Measurements from ENCODE around the gene LRRK1.

The LRRK1 gene

DNA sequence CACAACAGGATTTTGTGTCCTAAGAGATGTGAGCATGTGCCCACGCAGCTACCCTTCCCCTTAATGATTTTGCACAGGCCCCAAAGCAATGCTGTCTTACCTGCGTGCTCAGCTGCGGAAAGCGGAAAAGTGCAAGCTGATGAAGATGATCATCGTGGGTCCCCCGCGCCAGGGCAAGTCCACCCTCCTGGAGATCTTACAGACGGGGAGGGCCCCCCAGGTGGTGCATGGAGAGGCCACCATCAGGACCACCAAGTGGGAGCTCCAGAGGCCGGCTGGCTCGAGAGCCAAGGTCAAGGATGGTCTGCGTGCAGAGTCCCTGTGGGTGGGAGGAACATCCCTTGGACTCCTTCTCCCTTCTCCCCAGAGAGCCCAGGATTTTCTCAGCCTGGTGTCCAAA, 103.1 kb downstream of the LRRK1 start:
- Histone ChIP-seq H3K79me1 (ENCODE audit: low read length) (no peaks in the 10 kb centered on the region), H2AK5ac (ENCODE audit: low read length) (no peak overlapping the region), H2AFZ (ENCODE audit: insufficient read depth, low read length, poor library complexity) (no peak overlapping the region), H4K91ac (ENCODE audit: low read depth, low read length) (no peak overlapping the region), H3K14ac (ENCODE audit: low read length) (no peak overlapping the region), H3K18ac (ENCODE audit: low read length) (no peak overlapping the region), H3K79me2 (ENCODE audit: control insufficient read depth, insufficient read depth, low read length, poor library complexity) (no peaks in the 10 kb centered on the region), H2BK12ac (ENCODE audit: low read length) (no peak overlapping the region), H3K9ac (ENCODE audit: low read length) (no peak overlapping the region), H3K4me1 (ENCODE audit: control insufficient read depth in 1 of 2, insufficient read depth in 2 of 2, low read length in 2 of 2) (no peaks in the 10 kb centered on the region), H4K12ac (ENCODE audit: low read depth, low read length) (no peak overlapping the region), H3K27ac (ENCODE audit: low read depth, low read length) (no peak overlapping the region), H3K4me2 (ENCODE audit: low read length) (no peak overlapping the region), H3K9me3 (ENCODE audit: insufficient read depth, low read depth, low read length) (no peaks in the 10 kb centered on the region), H3K4ac (ENCODE audit: low read depth, low read length) (no peak overlapping the region), H4K8ac (ENCODE audit: low read depth, low read length) (no peak overlapping the region), H2BK120ac (ENCODE audit: insufficient read depth, low read length, poor library complexity) (no peak overlapping the region), H3K23ac (ENCODE audit: low read length) (no peak overlapping the region), H3K27me3 (ENCODE audit: insufficient read depth, low read length) (no peaks in the 10 kb centered on the region), H2BK5ac (ENCODE audit: low read depth, low read length, poor library complexity) (no peak overlapping the region), H3K36me3 (ENCODE audit: control insufficient read depth in 1 of 2, insufficient read depth in 2 of 2, low read length in 2 of 2) (no peaks in the 10 kb centered on the region), H3K4me3 (ENCODE audit: low read depth, low read length) (no peak overlapping the region)
- WGBS (ENCODE audit: extremely low coverage, insufficient coverage, insufficient read length) = no CpG with 5 or more reads among the region's 11 CpGs
- no peak for DNase-seq

DNA sequence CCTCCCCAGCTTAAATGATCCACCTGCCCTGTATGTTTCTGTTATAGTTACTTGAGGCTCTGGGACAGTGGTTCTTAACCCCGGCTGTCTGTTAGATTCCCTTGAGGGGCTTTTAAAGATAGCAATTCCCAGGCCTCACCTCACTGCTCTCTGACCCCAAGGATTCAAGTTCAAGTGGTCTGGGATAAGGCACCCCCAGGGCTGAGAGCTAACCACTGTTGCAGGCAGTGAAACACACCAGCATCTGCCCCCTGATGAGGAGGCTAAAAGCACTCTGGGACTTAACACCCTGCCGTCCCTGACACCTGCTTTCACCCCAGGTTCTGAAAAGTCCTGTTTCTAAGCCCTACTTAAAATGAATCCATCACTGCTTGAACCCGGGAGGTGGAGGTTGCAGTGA, 103.7 kb downstream of the LRRK1 start:
- Histone ChIP-seq H4K12ac (ENCODE audit: low read depth, low read length) (no peak overlapping the region), H2BK5ac (ENCODE audit: low read depth, low read length, poor library complexity) (no peak overlapping the region), H3K23ac (ENCODE audit: low read length) (no peak overlapping the region), H3K27me3 (ENCODE audit: insufficient read depth, low read length) (no peaks in the 10 kb centered on the region), H3K14ac (ENCODE audit: low read length) (no peak overlapping the region), H3K4ac (ENCODE audit: low read depth, low read length) (no peak overlapping the region), H2BK12ac (ENCODE audit: low read length) (no peak overlapping the region), H3K9ac (ENCODE audit: low read length) (no peak overlapping the region), H3K4me1 (ENCODE audit: control insufficient read depth in 1 of 2, insufficient read depth in 2 of 2, low read length in 2 of 2) (no peaks in the 10 kb centered on the region), H3K79me1 (ENCODE audit: low read length) (no peaks in the 10 kb centered on the region), H3K9me3 (ENCODE audit: insufficient read depth, low read depth, low read length) (no peaks in the 10 kb centered on the region), H3K79me2 (ENCODE audit: control insufficient read depth, insufficient read depth, low read length, poor library complexity) (no peaks in the 10 kb centered on the region), H2AK5ac (ENCODE audit: low read length) (no peak overlapping the region), H3K4me2 (ENCODE audit: low read length) (no peak overlapping the region), H3K36me3 (ENCODE audit: control insufficient read depth in 1 of 2, insufficient read depth in 2 of 2, low read length in 2 of 2) (no peaks in the 10 kb centered on the region), H3K18ac (ENCODE audit: low read length) (no peak overlapping the region), H4K91ac (ENCODE audit: low read depth, low read length) (no peak overlapping the region), H3K27ac (ENCODE audit: low read depth, low read length) (no peak overlapping the region), H4K8ac (ENCODE audit: low read depth, low read length) (no peak overlapping the region), H2AFZ (ENCODE audit: insufficient read depth, low read length, poor library complexity) (no peak overlapping the region), H2BK120ac (ENCODE audit: insufficient read depth, low read length, poor library complexity) (no peak overlapping the region), H3K4me3 (ENCODE audit: low read depth, low read length) (no peak overlapping the region)
- no peak for DNase-seq
- WGBS (ENCODE audit: extremely low coverage, insufficient coverage, insufficient read length) = no CpG with 5 or more reads among the region's 3 CpGs

DNA sequence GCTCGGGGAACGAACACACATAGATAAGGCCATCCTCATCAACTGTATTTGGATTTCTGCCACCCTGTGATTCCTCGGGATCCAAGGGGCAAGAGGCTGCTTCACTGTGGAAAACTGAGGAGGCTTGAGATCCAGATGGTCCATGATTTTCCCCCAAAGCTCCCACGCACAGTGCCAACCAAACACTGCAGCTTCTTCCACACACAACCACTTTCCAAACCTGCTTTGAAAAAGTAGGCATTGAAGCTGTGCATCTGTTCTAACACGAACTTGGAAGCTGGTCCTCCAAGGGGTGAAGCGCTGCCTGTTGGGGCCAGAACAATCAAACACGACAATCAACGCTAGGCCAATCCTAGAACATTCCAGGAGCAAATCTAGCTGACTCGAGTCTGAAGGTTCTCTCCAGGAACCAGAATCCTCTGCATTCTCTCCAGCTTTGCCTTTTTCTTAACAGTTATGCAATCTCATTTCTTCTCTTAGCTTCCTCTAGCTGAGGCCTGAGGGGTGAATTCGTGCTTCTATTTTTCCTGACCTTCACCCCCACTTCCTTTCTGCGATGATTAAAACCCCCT, 104.4 kb downstream of the LRRK1 start:
- no peak overlapping the region for H3K27ac ChIP-seq (ENCODE audit: low read depth, low read length)
- WGBS (ENCODE audit: extremely low coverage, insufficient coverage, insufficient read length) = no CpG with 5 or more reads among the region's 11 CpGs
- H3K36me3 ChIP-seq (ENCODE audit: control insufficient read depth in 1 of 2, insufficient read depth in 2 of 2, low read length in 2 of 2) = no peaks in the 10 kb centered on the region
- H3K79me1 ChIP-seq (ENCODE audit: low read length) = no peaks in the 10 kb centered on the region
- no peaks in the 10 kb centered on the region for H3K79me2 ChIP-seq (ENCODE audit: control insufficient read depth, insufficient read depth, low read length, poor library complexity)
- no peaks in the 10 kb centered on the region for H3K4me1 ChIP-seq (ENCODE audit: control insufficient read depth in 1 of 2, insufficient read depth in 2 of 2, low read length in 2 of 2)
- H4K8ac ChIP-seq (ENCODE audit: low read depth, low read length) = no peak overlapping the region
- no peaks in the 10 kb centered on the region for H3K9me3 ChIP-seq (ENCODE audit: insufficient read depth, low read depth, low read length)
- no peak overlapping the region for H2AK5ac ChIP-seq (ENCODE audit: low read length)
- no peak overlapping the region for H3K23ac ChIP-seq (ENCODE audit: low read length)
- no peak overlapping the region for H3K4ac ChIP-seq (ENCODE audit: low read depth, low read length)
- H3K4me3 ChIP-seq (ENCODE audit: low read depth, low read length) = no peak overlapping the region
- no peak overlapping the region for H3K4me2 ChIP-seq (ENCODE audit: low read length)
- no peak overlapping the region for H3K9ac ChIP-seq (ENCODE audit: low read length)
- H2BK5ac ChIP-seq (ENCODE audit: low read depth, low read length, poor library complexity) = no peak overlapping the region
- no peak overlapping the region for H3K14ac ChIP-seq (ENCODE audit: low read length)
- H2BK12ac ChIP-seq (ENCODE audit: low read length) = no peak overlapping the region
- no peak overlapping the region for H2AFZ ChIP-seq (ENCODE audit: insufficient read depth, low read length, poor library complexity)
- H4K91ac ChIP-seq (ENCODE audit: low read depth, low read length) = no peak overlapping the region
- H4K12ac ChIP-seq (ENCODE audit: low read depth, low read length) = no peak overlapping the region
- H3K18ac ChIP-seq (ENCODE audit: low read length) = no peak overlapping the region
- H2BK120ac ChIP-seq (ENCODE audit: insufficient read depth, low read length, poor library complexity) = no peak overlapping the region
- no peaks in the 10 kb centered on the region for H3K27me3 ChIP-seq (ENCODE audit: insufficient read depth, low read length)
- DNase-seq = no peak

DNA sequence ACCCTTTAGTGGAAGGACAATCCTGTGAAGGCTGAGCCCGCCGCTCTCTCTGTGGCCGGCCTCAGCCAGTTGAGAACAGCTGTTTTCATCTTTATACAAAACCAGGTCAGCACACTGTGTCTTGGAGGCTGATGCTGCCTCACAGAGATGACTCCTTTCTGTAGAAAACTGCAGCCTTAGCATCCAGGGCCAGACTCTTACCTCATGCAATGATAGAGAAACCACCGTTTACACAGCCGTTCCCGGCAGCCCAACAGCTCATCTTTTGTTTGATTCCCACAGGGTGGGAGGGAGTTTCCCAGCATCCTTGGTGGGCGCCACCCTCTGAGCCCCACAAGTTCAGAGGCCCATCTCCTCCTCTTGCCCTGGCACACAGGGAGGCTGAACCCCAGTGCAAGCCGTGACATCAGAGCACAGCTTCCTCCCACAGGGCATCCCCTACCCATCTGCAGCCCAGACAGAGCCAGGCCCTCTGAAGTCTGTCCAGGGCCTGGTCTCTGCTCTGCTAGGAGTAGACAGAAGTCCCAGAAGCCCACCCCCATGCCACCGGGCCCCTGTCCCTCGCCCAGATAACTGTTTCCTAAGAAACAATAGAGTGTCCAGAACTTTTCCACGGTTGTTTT, 105.0 kb downstream of the LRRK1 start:
- Histone ChIP-seq H3K4ac (ENCODE audit: low read depth, low read length) (no peak overlapping the region), H3K23ac (ENCODE audit: low read length) (no peak overlapping the region), H3K18ac (ENCODE audit: low read length) (no peak overlapping the region), H2AFZ (ENCODE audit: insufficient read depth, low read length, poor library complexity) (no peak overlapping the region), H4K8ac (ENCODE audit: low read depth, low read length) (no peak overlapping the region), H4K91ac (ENCODE audit: low read depth, low read length) (no peak overlapping the region), H2BK120ac (ENCODE audit: insufficient read depth, low read length, poor library complexity) (no peak overlapping the region), H3K4me2 (ENCODE audit: low read length) (no peak overlapping the region), H3K79me2 (ENCODE audit: control insufficient read depth, insufficient read depth, low read length, poor library complexity) (no peaks in the 10 kb centered on the region), H2AK5ac (ENCODE audit: low read length) (no peak overlapping the region), H3K27ac (ENCODE audit: low read depth, low read length) (no peak overlapping the region), H3K4me1 (ENCODE audit: control insufficient read depth in 1 of 2, insufficient read depth in 2 of 2, low read length in 2 of 2) (no peaks in the 10 kb centered on the region), H2BK12ac (ENCODE audit: low read length) (no peak overlapping the region), H3K27me3 (ENCODE audit: insufficient read depth, low read length) (no peaks in the 10 kb centered on the region), H3K9ac (ENCODE audit: low read length) (no peak overlapping the region), H3K4me3 (ENCODE audit: low read depth, low read length) (no peak overlapping the region), H3K36me3 (ENCODE audit: control insufficient read depth in 1 of 2, insufficient read depth in 2 of 2, low read length in 2 of 2) (no peaks in the 10 kb centered on the region), H2BK5ac (ENCODE audit: low read depth, low read length, poor library complexity) (no peak overlapping the region), H4K12ac (ENCODE audit: low read depth, low read length) (no peak overlapping the region), H3K9me3 (ENCODE audit: insufficient read depth, low read depth, low read length) (no peaks in the 10 kb centered on the region), H3K79me1 (ENCODE audit: low read length) (no peaks in the 10 kb centered on the region), H3K14ac (ENCODE audit: low read length) (no peak overlapping the region)
- no CpG with 5 or more reads among the region's 11 CpGs for WGBS (ENCODE audit: extremely low coverage, insufficient coverage, insufficient read length)
- no peak for DNase-seq

All from trophoblast cell (in vitro differentiated cells and primary cell).